K562 (cell line): ENCODE data around the gene RIC8B. TPM values are rescaled to one million over a fixed set of nuclear protein-coding genes. Genes with fewer than 3 reads are reported as not detected.

ENCODE experiments used
- ATAC-seq: fragments of 200-7000 bp; cut with Tn5 transposase; 3 replicates; pipeline ENCODE4 v1.9.1; 2020; ENCODE audit warnings: moderate library complexity
- BruUV-seq: library from RNA; stranded (reverse); fragments of 400-500 nt; replicated peaks from 2 replicates; lab custom pipeline; 2021; lab: Mats Ljungman, UMichigan
- CTCF ChIA-PET: fragments of 300-600 bp; formaldehyde crosslinking; extraction: SDS; loops from one replicate; lab custom pipeline; 2021; ENCODE audit warnings: low intra/inter-chr PET ratio; lab: Yijun Ruan, JAX
- POLR2A ChIA-PET: fragments of 300-600, 350-650 bp; sonication (Branson Sonifier 250); formaldehyde crosslinking; extraction: SDS; loops from one replicate; lab custom pipeline; 2021; ENCODE audit warnings: antibody characterized with exemption, inconsistent platforms; lab: Yijun Ruan, JAX
- DNase-seq, 4 experiments: peaks; one replicate each; pipeline versions ENCODE4 v3.0.0 to v3.0.0-alpha.2; 2011 to 2018; ENCODE audit warnings: low spot score in 3 of 4, mixed read lengths in 3 of 4; ENCODE audit errors: extremely low read depth in 1 of 4
- FAIRE-seq: peaks from 2 replicates; lab custom pipeline; 2011; peaks lifted over from hg19 to GRCh38; lab: Jason Lieb, UNC
- H2AFZ ChIP-seq: 2 replicates; pipeline ENCODE4 v1.6.0; 2011; ENCODE audit warnings: low read depth, low read length, control low read depth, inconsistent platforms
- H3K27ac ChIP-seq: fragments of 200-600 bp; 3 replicates; pipeline ENCODE4 v1.8.0; 2011; ENCODE audit warnings: low read depth, mild to moderate bottlenecking, control low read depth, inconsistent platforms, low read length, moderate library complexity, mixed read lengths; ENCODE audit errors: extremely low read depth
- H3K27me3 ChIP-seq, 2 experiments: fragments of 300-600 bp in 1 of 2; 2 replicates in 1 of 2; 3 replicates in 1 of 2; pipeline versions ENCODE4 v1.6.0 to v1.8.0; 2011; ENCODE audit warnings: inconsistent platforms in 2 of 2, low read length in 2 of 2, mild to moderate bottlenecking in 1 of 2, mixed read lengths in 1 of 2, moderate library complexity in 1 of 2; ENCODE audit not compliant: control insufficient read depth in 2 of 2, insufficient read depth in 2 of 2
- H3K36me3 ChIP-seq: fragments of 300-600 bp; 3 replicates; pipeline ENCODE4 v1.8.0; 2011; ENCODE audit warnings: mild to moderate bottlenecking, low read length, inconsistent platforms; ENCODE audit not compliant: control insufficient read depth, insufficient read depth
- H3K4me1 ChIP-seq, 2 experiments: fragments of 200-600 bp in 1 of 2; replicated peaks in 1 of 2; 2 replicates in 1 of 2; 3 replicates in 1 of 2; pipeline versions ENCODE4 v1.5.1 to v1.8.0; 2011; ENCODE audit warnings: inconsistent platforms in 2 of 2, low read length in 2 of 2, mild to moderate bottlenecking in 1 of 2, mixed read lengths in 1 of 2, moderate library complexity in 1 of 2; ENCODE audit not compliant: control insufficient read depth in 2 of 2, insufficient read depth in 2 of 2
- H3K4me2 ChIP-seq: 2 replicates; pipeline ENCODE4 v1.6.1; 2011; ENCODE audit warnings: low read length, control low read depth, inconsistent platforms, mixed read lengths; ENCODE audit not compliant: insufficient read depth
- H3K4me3 ChIP-seq: fragments of 200-600 bp; sonication (generic), shearing (Covaris generic); 2 replicates; pipeline ENCODE4 v1.5.1; 2016; ENCODE audit warnings: control low read depth, inconsistent platforms
- H3K79me2 ChIP-seq: fragments of 200-600 bp; 3 replicates; pipeline ENCODE4 v1.8.0; 2011; ENCODE audit warnings: low read length, inconsistent platforms; ENCODE audit not compliant: control insufficient read depth, insufficient read depth
- H3K9ac ChIP-seq, 2 experiments: 2 replicates each; pipeline versions ENCODE4 v1.6.0 to v1.6.1; 2011; ENCODE audit warnings: low read depth in 2 of 2, low read length in 2 of 2, control low read depth in 1 of 2, inconsistent platforms in 1 of 2, mild to moderate bottlenecking in 1 of 2, mixed read lengths in 1 of 2; ENCODE audit not compliant: insufficient read depth in 1 of 2
- H3K9me1 ChIP-seq: one replicate; pipeline ENCODE4 v1.6.0; 2011; ENCODE audit warnings: inconsistent platforms, mild to moderate bottlenecking, low read length, moderate library complexity; ENCODE audit not compliant: control insufficient read depth, insufficient read depth
- H3K9me3 ChIP-seq: replicated peaks from 2 replicates; pipeline ENCODE4 v1.5.1; 2011; ENCODE audit warnings: low read depth, low read length, inconsistent platforms; ENCODE audit not compliant: control insufficient read depth, insufficient read depth
- H4K20me1 ChIP-seq: replicated peaks from 2 replicates; pipeline ENCODE4 v1.6.1; 2011; ENCODE audit warnings: low read length, inconsistent platforms, mixed read lengths; ENCODE audit not compliant: control insufficient read depth, insufficient read depth
- ASH1L ChIP-seq: fragments of 450-650 bp; IDR thresholded peaks from 2 replicates; pipeline ENCODE4 v1.6.1; 2018; ENCODE audit warnings: borderline replicate concordance, mild to moderate bottlenecking, low read depth; ENCODE audit not compliant: partially characterized antibody
- HNRNPLL ChIP-seq: fragments of 200-400 bp; formaldehyde crosslinking; IDR thresholded peaks from 2 replicates; pipeline ENCODE4 v1.6.1; 2017; ENCODE audit warnings: low read length, low read depth, mild to moderate bottlenecking; ENCODE audit not compliant: poor library complexity, severe bottlenecking
- MAZ ChIP-seq, 2 experiments: fragments of 450-650 bp in 1 of 2; sonication (generic) in 1 of 2; formaldehyde crosslinking; IDR thresholded peaks in 1 of 2; conservative IDR thresholded peaks in 1 of 2; 2 replicates each; pipeline versions ENCODE4 v1.4.0 to v1.5.0; 2020; ENCODE audit warnings: mild to moderate bottlenecking in 1 of 2, missing genetic modification reagents in 1 of 2
- MYNN ChIP-seq, 2 experiments: sonication (generic); formaldehyde crosslinking in 1 of 2; IDR thresholded peaks; 2 replicates each; pipeline versions ENCODE4 v1.5.0 to v1.6.1; 2016 to 2020; ENCODE audit warnings: antibody characterized with exemption in 1 of 2, missing genetic modification reagents in 1 of 2
- SIX5 ChIP-seq, 2 experiments: IDR thresholded peaks; 2 replicates each; pipeline ENCODE4 v1.6.1; 2011; ENCODE audit warnings: low read length in 2 of 2, borderline replicate concordance in 1 of 2, low read depth in 1 of 2, mild to moderate bottlenecking in 1 of 2, moderate library complexity in 1 of 2; ENCODE audit not compliant: insufficient read depth in 1 of 2
- WGBS: fragments of 100-300 bp; shearing (Covaris generic); methylation state at CpG from one replicate; pipeline ENCODE4 v1.1.6; 2016; ENCODE audit warnings: low coverage, mixed read lengths; ENCODE audit not compliant: insufficient coverage; ENCODE audit errors: missing lambda C conversion rate; 5-methylcytosine and 5-hydroxymethylcytosine counted together
- in situ Hi-C: fragments of 300-500 bp; cut with MboI; formaldehyde crosslinking; loops from 4 replicates; pipeline ENCODE4 v1.15.0; 2018; ENCODE audit warnings: inconsistent platforms, mixed read lengths
- intact Hi-C: fragments of 100-400 bp; cut with micrococcal nuclease; formaldehyde crosslinking; loops from 2 replicates; pipeline ENCODE4 v1.14.2; 2022
- polyA plus RNA-seq, 8 experiments: library from polyadenylated mRNA; depleted of rRNA in 4 of 8; stranded (reverse) in 5 of 8; unstranded in 3 of 8; fragments of >200 nt; fragmentation: Nextera tagmentation in 2 of 8; fragmentation: Illumina TruSeq in 1 of 8; extraction: Ambion mirVana in 2 of 8; extraction: Trizol in 1 of 8; gene quantifications; 2 replicates each; pipeline versions ENCODE4 v1.2.1 to v1.2.3, GENCODE V29; 2011 to 2014; ENCODE audit warnings: inconsistent platforms in 1 of 8, missing spikeins in 1 of 8
- total RNA-seq, 7 experiments: library from RNA; depleted of rRNA in 6 of 7; stranded (reverse); fragments of >200 nt in 6 of 7; fragmentation: Illumina TruSeq in 2 of 7; extraction: Trizol in 2 of 7; gene quantifications; 2 replicates each; pipeline versions ENCODE4 v1.2.1 to v1.2.3, GENCODE V29; 2011 to 2021; ENCODE audit warnings: low replicate concordance in 1 of 7
- TF ChIP-seq, protein P1 (sequence below): sonication (generic); formaldehyde crosslinking; IDR thresholded peaks from 2 replicates; pipeline ENCODE4 v1.8.0; 2022; ENCODE audit warnings: missing genetic modification reagents, mild to moderate bottlenecking, moderate library complexity, borderline replicate concordance

RIC8B gene
- total and polyA plus RNA-seq, 9 of the 15 experiments (the other 6 are each of a cell fraction or from before 2014, with no cell fraction given) = 0.92 to 8.1 (median 4.8) TPM

DNA sequence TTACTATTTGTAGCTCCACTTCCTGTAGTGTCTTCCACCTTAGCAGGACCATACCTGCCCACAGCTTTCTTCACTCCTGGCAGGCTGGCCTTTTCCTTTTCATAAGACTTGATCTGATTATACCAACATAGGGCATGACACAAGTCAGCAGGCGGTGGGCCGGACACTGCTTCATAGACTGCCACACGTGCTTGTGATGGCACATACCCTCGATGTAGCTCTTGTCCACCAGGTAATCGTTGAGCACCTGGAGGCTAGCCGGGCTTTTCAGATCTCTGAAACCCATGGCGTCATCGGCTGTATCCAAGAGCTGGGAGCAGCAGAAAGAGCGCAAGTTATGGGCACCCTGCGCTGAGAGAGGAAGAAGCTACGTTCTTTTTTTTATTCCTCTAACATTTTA, 127.6 kb downstream of the RIC8B start:
- Histone ChIP-seq H2AFZ (no peak overlapping the region), H4K20me1 (no peaks in the 10 kb centered on the region), H3K4me1 (peaks cover 0 to 7% of the 10 kb centered on the region in 2 experiments; a peak in 3 of 5 replicates), H3K27me3 (peaks cover 32 to 40% of the 10 kb centered on the region in 2 experiments), H3K9me3 (no peaks in the 10 kb centered on the region), H3K4me2 (no peak overlapping the region), H3K9me1 (no peaks in the 10 kb centered on the region), H3K9ac (no peak overlapping the region), H3K27ac (no peak overlapping the region), H3K4me3 (no peak overlapping the region), H3K79me2 (no peaks in the 10 kb centered on the region), H3K36me3 (no peaks in the 10 kb centered on the region)
- in situ Hi-C loops = no loop called here
- CTCF ChIA-PET = no interaction called here
- no peak for FAIRE-seq
- WGBS = 17% methylated on average over 11 of the region's 11 CpGs
- POLR2A ChIA-PET = interaction anchor here (0.8 kb wide), 2 partner anchors 11 to 53 kb away, joined by 3 read pairs; partner anchors contain the start of gene TMEM263
- TF ChIP-seq HNRNPLL = peak; percentile 90
- no peak for TF ChIP-seq MYNN (IDR thresholded peaks at IDR 0.05)
- no peak for TF ChIP-seq MYNN (CRISPR knock-in tag; IDR thresholded peaks at IDR 0.05)
- no peak for DNase-seq
- no TSS peak for BruUV-seq
- intact Hi-C loops = loop anchor here (10.0 kb wide), 1 partner anchor 547 kb away; the partner anchor contains the start of gene POLR3B
- ATAC-seq = no peak

DNA sequence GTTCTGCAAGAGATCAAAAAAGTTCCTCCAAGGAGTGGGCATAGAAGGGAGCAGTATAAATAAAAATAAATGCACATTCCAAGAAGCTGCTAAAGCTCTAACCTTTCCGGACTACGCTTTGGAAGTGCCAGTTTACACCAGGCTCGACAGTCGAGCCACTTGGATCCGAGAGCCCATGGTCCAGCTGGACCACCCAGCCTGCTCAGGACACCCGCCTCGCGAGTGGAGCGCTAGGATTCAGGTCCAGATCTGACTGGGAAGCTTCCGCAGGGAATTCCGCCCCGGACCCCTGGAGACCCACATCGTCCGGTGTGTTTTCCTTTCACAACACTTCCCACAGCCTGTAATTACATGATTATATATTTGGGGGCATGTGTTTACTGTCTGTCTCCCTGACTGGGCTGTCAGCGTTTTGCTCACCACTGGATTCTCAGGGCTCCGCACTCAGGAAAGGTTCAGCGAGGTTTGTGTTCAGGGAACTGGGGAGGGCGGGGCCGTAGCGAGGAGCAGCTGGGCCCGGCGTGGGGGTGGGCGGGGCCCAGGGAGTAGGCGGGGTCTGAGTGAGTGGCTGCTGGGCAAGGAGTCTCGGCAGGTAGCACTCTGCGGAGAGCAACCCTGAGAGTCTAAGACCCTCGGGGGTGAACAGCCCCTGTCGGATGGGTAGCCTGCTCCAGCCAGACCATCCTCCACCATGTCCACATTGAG, 128.9 kb downstream of the RIC8B start:
- peaks cover 0 to 7% of the 10 kb centered on the region in 2 experiments; a peak in 3 of 5 replicates for H3K4me1 ChIP-seq
- peaks cover 28 to 50% of the 10 kb centered on the region in 2 experiments for H3K27me3 ChIP-seq
- H3K9me3 ChIP-seq = no peaks in the 10 kb centered on the region
- H3K79me2 ChIP-seq = no peaks in the 10 kb centered on the region
- in situ Hi-C loops = no loop called here
- FAIRE-seq = peak; percentile 35
- BruUV-seq = no TSS peak
- H3K9ac ChIP-seq = peak overlapping the region in 1 of 2 experiments; percentile 77; a peak in 2 of 4 replicates
- peak; percentile 100 for ATAC-seq
- H3K27ac ChIP-seq = no peak overlapping the region
- H3K9me1 ChIP-seq = no peaks in the 10 kb centered on the region
- 16% methylated on average over 22 of the region's 28 CpGs for WGBS
- H2AFZ ChIP-seq = peak overlapping the region; percentile 46; the same call in 1 of the 2 replicates
- POLR2A ChIA-PET = interaction anchor here (0.7 to 1.4 kb wide), 3 partner anchors 12 to 1192 kb away, joined by 3 to 6 read pairs (median 4); partner anchors contain the start of gene TMEM263
- no peaks in the 10 kb centered on the region for H3K36me3 ChIP-seq
- no peak overlapping the region for H3K4me3 ChIP-seq
- no peak for TF ChIP-seq SIX5 (IDR thresholded peaks at IDR 0.05; ENCODE audit: borderline replicate concordance in 1 of 2, insufficient read depth in 1 of 2, low read depth in 1 of 2, low read length in 2 of 2)
- no peak for TF ChIP-seq ASH1L
- TF ChIP-seq, protein P1, sequence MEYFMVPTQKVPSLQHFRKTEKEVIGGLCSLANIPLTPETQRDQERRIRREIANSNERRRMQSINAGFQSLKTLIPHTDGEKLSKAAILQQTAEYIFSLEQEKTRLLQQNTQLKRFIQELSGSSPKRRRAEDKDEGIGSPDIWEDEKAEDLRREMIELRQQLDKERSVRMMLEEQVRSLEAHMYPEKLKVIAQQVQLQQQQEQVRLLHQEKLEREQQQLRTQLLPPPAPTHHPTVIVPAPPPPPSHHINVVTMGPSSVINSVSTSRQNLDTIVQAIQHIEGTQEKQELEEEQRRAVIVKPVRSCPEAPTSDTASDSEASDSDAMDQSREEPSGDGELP (CRISPR knock-in tag) = peak; percentile 65
- TF ChIP-seq MAZ (CRISPR knock-in tag; conservative IDR thresholded peaks at IDR 0.05 in 1 of 2, IDR thresholded peaks at IDR 0.05 in 1 of 2) = peak in 1 of 2 experiments; percentile 75; a peak in 2 of 4 replicates
- CTCF ChIA-PET = no interaction called here
- H4K20me1 ChIP-seq = no peaks in the 10 kb centered on the region
- DNase-seq = peak; percentile 87 to 94 (median 90)
- intact Hi-C loops = loop anchor here (10.0 kb wide), 1 partner anchor 549 kb away; the partner anchor contains the start of gene POLR3B
- peak overlapping the region; percentile 56 for H3K4me2 ChIP-seq
